Epithelial cell of esophagus (primary cell): Measurements from ENCODE around the gene DNAJC11.
A peak's percentile ranks its signal among the peaks of the same experiment; 100 is the strongest.

ENCODE experiments used
- DNase-seq: peaks from one replicate; pipeline ENCODE4 v3.0.0; 2010; ENCODE audit warnings: low read depth
- H3K4me3 ChIP-seq: 2 replicates; pipeline ENCODE4 v1.5.1; 2011; ENCODE audit warnings: mild to moderate bottlenecking, low read length, control low read depth
- TF ChIP-seq, protein P1 (sequence below): IDR thresholded peaks from 2 replicates; pipeline ENCODE4 v1.5.1; 2011; ENCODE audit warnings: low read depth, mild to moderate bottlenecking, low read length, control low read depth, inconsistent platforms; ENCODE audit not compliant: insufficient read depth; ENCODE audit errors: missing control alignments

DNAJC11 gene

GRCh38 chr1:6695868-6696267 lies 5.7 kb downstream of the DNAJC11 start:
- TF ChIP-seq, protein P1, sequence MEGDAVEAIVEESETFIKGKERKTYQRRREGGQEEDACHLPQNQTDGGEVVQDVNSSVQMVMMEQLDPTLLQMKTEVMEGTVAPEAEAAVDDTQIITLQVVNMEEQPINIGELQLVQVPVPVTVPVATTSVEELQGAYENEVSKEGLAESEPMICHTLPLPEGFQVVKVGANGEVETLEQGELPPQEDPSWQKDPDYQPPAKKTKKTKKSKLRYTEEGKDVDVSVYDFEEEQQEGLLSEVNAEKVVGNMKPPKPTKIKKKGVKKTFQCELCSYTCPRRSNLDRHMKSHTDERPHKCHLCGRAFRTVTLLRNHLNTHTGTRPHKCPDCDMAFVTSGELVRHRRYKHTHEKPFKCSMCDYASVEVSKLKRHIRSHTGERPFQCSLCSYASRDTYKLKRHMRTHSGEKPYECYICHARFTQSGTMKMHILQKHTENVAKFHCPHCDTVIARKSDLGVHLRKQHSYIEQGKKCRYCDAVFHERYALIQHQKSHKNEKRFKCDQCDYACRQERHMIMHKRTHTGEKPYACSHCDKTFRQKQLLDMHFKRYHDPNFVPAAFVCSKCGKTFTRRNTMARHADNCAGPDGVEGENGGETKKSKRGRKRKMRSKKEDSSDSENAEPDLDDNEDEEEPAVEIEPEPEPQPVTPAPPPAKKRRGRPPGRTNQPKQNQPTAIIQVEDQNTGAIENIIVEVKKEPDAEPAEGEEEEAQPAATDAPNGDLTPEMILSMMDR: no peak
- no peak overlapping the region for H3K4me3 ChIP-seq
- DNase-seq: no peak

DNA sequence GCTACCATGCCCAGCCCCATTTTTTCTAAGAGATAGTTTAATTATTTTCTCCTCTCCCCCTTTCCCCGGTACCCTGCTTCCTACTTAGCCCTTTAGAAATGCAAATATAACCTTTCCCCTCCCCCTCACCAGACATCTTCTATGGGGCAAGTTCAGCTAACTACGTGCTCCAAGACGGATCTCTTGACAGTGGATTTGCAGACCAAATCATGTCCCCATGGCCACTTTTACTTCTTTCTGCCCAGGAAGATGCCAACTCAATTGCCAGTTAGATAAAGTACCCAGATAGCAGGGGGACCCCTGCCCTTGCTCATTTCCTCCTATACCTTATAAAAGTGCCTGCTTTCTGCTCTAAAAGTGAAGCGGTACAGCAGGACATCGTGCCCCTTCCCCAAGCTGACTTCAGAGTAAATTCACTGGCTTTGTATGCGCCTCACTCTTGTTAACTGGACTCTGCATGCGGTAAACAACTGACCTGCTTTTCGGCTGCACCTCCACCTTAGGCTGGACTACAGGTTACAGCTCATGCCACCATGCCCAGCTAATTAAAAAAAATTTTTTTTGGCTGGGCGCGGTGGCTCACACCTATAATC lies 7.4 kb downstream of the DNAJC11 start:
- no peak for DNase-seq
- H3K4me3 ChIP-seq: no peak overlapping the region
- TF ChIP-seq, protein P1: no peak

DNA sequence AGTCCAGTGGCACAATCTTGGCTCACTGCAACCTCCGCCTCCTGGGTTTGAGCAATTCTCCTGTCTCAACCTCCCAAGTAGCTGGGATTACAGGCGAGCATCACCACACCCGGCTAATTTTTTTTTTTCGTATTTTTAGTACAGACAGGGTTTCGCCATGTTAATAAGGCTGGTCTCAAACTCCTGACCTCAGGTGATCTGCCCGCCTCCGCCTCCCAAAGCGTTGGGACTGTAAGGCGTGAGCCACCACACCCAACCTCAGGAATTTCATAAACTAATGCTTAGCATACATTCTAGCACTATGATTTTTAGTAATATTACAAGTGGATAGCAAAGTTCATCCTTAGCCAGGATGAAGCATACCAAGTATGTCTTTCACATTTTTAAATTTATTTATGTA lies 8.7 kb downstream of the DNAJC11 start:
- no peak for DNase-seq
- TF ChIP-seq, protein P1: no peak
- H3K4me3 ChIP-seq: no peak overlapping the region

DNA sequence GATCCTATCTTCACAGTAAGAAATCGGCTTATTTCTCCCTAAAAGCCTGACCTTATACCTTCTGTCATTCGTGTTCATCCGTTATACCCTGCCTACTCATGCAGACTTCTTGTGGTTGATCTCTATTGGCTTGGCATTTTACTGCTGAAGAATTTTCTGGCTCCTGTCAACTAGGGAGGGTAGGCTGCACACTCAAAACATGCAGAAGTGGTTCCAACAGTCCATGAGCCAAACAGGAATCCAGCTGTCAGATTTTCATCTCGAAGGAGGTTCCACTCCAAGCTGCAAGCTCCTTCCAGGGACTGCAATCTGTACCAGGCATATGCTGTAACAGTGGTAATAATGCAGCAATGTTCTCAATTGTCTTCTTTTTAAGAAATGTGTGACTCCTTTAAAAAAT lies 10.1 kb downstream of the DNAJC11 start:
- H3K4me3 ChIP-seq: no peak overlapping the region
- no peak for DNase-seq
- TF ChIP-seq, protein P1: no peak

- TF ChIP-seq, protein P1: no peak
- H3K4me3 ChIP-seq: no peak overlapping the region
- no peak for DNase-seq
These were observed 11.4 kb downstream of the DNAJC11 start for GRCh38 chr1:6690186-6690585.

GRCh38 chr1:6688757-6689156 lies 12.9 kb downstream of the DNAJC11 start:
- TF ChIP-seq, protein P1: no peak
- DNase-seq: no peak
- no peak overlapping the region for H3K4me3 ChIP-seq

GRCh38 chr1:6688001-6688400 lies 13.6 kb downstream of the DNAJC11 start:
- peak; percentile 35 for DNase-seq
- no peak overlapping the region for H3K4me3 ChIP-seq
- TF ChIP-seq, protein P1: no peak
